Lung microvascular endothelial cell (primary cell): ENCODE data around the gene PTGR3. TPM values are rescaled to one million over a fixed set of nuclear protein-coding genes. Genes with fewer than 3 reads are reported as not detected.

Source experiments
- DNase-seq, 2 donors: peaks; one replicate each; pipeline versions ENCODE4 v3.0.0 to v3.0.0-alpha.2; 2010; ENCODE audit warnings: low read depth in 2 of 2
- total RNA-seq: library from RNA; depleted of rRNA; stranded (reverse); fragments of >200 nt; gene quantifications from 2 replicates; pipeline ENCODE4 v1.2.1, GENCODE V29; 2014

The PTGR3 gene
- total RNA-seq, 1 donor from 2014 or later: 10.3 TPM

GRCh38 chr18:75203416-75204268 is 5.3 kb downstream of the PTGR3 start:
- DNase-seq: no peak

GRCh38 chr18:75202696-75203365 is 6.1 kb downstream of the PTGR3 start:
- no peak for DNase-seq

- DNase-seq: peak in 1 of 2 donors; percentile 73
These were observed 7.4 kb downstream of the PTGR3 start for GRCh38 chr18:75201282-75202270.

GRCh38 chr18:75200605-75201280 is 8.2 kb downstream of the PTGR3 start:
- peak in 1 of 2 donors; percentile 33 for DNase-seq

GRCh38 chr18:75200071-75200470 is 8.9 kb downstream of the PTGR3 start:
- DNase-seq: no peak

- peak; percentile 40 to 67 for DNase-seq
These were observed 9.6 kb downstream of the PTGR3 start for GRCh38 chr18:75199327-75199726.

- no peak for DNase-seq
These were observed 10.9 kb downstream of the PTGR3 start for GRCh38 chr18:75198036-75198435.

- DNase-seq: no peak
These were observed 16.0 kb downstream of the PTGR3 start for GRCh38 chr18:75192899-75193298.

- DNase-seq: no peak
These were observed 19.2 kb downstream of the PTGR3 start for GRCh38 chr18:75189696-75190095.

GRCh38 chr18:75187702-75188101 is 21.2 kb downstream of the PTGR3 start:
- DNase-seq: peak in 1 of 2 donors; percentile 61

GRCh38 chr18:75185460-75185859 is 23.5 kb downstream of the PTGR3 start:
- no peak for DNase-seq

- no peak for DNase-seq
These were observed 24.9 kb downstream of the PTGR3 start for GRCh38 chr18:75183973-75184493.

GRCh38 chr18:75183524-75183923 is 25.4 kb downstream of the PTGR3 start:
- no peak for DNase-seq

GRCh38 chr18:75179819-75180600 is 28.9 kb downstream of the PTGR3 start:
- no peak for DNase-seq

- no peak for DNase-seq
These were observed 30.6 kb downstream of the PTGR3 start for GRCh38 chr18:75178376-75178775.

- DNase-seq: no peak
These were observed 32.1 kb downstream of the PTGR3 start for GRCh38 chr18:75176849-75177248.

- no peak for DNase-seq
These were observed 35.2 kb downstream of the PTGR3 start for GRCh38 chr18:75173738-75174137.

- peak; percentile 19 to 41 for DNase-seq
These were observed 35.9 kb downstream of the PTGR3 start for GRCh38 chr18:75173125-75173432.

- DNase-seq: no peak
These were observed 36.4 kb downstream of the PTGR3 start for GRCh38 chr18:75172299-75173124.
